ENCODE data around the gene NFIX. TPM values are rescaled to one million over a fixed set of nuclear protein-coding genes. Genes with fewer than 3 reads are reported as not detected.

Gene NFIX
- total RNA-seq, 1 donor from 2014 or later: 8.4 TPM

- Mint-ChIP-seq H3K27me3 (ENCODE audit: low read depth, unreplicated experiment) (peaks cover 89% of the 10 kb centered on the region), H3K4me3 (ENCODE audit: unreplicated experiment) (no peak overlapping the region)
- no peak overlapping the region for H2AFZ ChIP-seq (ENCODE audit: low read depth, low read length)
Measured at GRCh38 chr19:13070425-13071140, 75.3 kb downstream of the NFIX start.

GRCh38 chr19:13071444-13072187 is 76.3 kb downstream of the NFIX start:
- peaks cover 79% of the 10 kb centered on the region for H4K20me1 ChIP-seq (ENCODE audit: insufficient read depth, low read length)
- H3K4me2 ChIP-seq (ENCODE audit: low read length): no peak overlapping the region
- no peak overlapping the region for H3K27ac Mint-ChIP-seq (ENCODE audit: unreplicated experiment)
- H3K4me1 ChIP-seq (ENCODE audit: insufficient read depth, low read length): peaks cover 12% of the 10 kb centered on the region
- DNase-seq (ENCODE audit: low read depth) (no peak), FAIRE-seq (no peak)
- H3K4me3 Mint-ChIP-seq (ENCODE audit: unreplicated experiment): no peak overlapping the region
- peaks cover 57% of the 10 kb centered on the region for H3K79me2 ChIP-seq (ENCODE audit: insufficient read depth, low read length)
- H3K4me1 Mint-ChIP-seq (ENCODE audit: low read depth, unreplicated experiment): no peaks in the 10 kb centered on the region
- no peaks in the 10 kb centered on the region for H3K9me3 Mint-ChIP-seq (ENCODE audit: unreplicated experiment)
- H3K36me3 Mint-ChIP-seq (ENCODE audit: low read depth, unreplicated experiment): peaks cover 17% of the 10 kb centered on the region
- no peak overlapping the region for H3K4me3 ChIP-seq (ENCODE audit: insufficient read depth, low read depth, low read length)
- no peak overlapping the region for H3K27ac ChIP-seq (ENCODE audit: low read depth, low read length)
- H3K27me3 ChIP-seq (ENCODE audit: insufficient read depth, low read length): no peaks in the 10 kb centered on the region
- TF ChIP-seq EZH2 (IDR thresholded peaks at IDR 0.05; ENCODE audit: insufficient read depth, low read length) (no peak), CTCF (IDR thresholded peaks at IDR 0.05; ENCODE audit: insufficient read depth, low read depth, low read length) (no peak)
- H3K9me3 ChIP-seq (ENCODE audit: insufficient read depth, low read depth, low read length): no peaks in the 10 kb centered on the region
- H3K27me3 Mint-ChIP-seq (ENCODE audit: low read depth, unreplicated experiment): peaks cover 88% of the 10 kb centered on the region
- no peak overlapping the region for H3K9ac ChIP-seq (ENCODE audit: low read length)
- no peak overlapping the region for H2AFZ ChIP-seq (ENCODE audit: low read depth, low read length)
- peaks cover 2% of the 10 kb centered on the region for H3K36me3 ChIP-seq (ENCODE audit: insufficient read depth, low read length)

More at GRCh38 chr19:13070425-13071140, 75.3 kb downstream of the NFIX start:
- peaks cover 2% of the 10 kb centered on the region for H3K36me3 ChIP-seq (ENCODE audit: insufficient read depth, low read length)
- no peak overlapping the region for H3K27ac Mint-ChIP-seq (ENCODE audit: unreplicated experiment)
- no peak overlapping the region for H3K4me2 ChIP-seq (ENCODE audit: low read length)
- no peak for DNase-seq (ENCODE audit: low read depth)
- H3K4me1 Mint-ChIP-seq (ENCODE audit: low read depth, unreplicated experiment): no peaks in the 10 kb centered on the region
- H3K36me3 Mint-ChIP-seq (ENCODE audit: low read depth, unreplicated experiment): peaks cover 13% of the 10 kb centered on the region
- no peak for FAIRE-seq
- H4K20me1 ChIP-seq (ENCODE audit: insufficient read depth, low read length): peaks cover 83% of the 10 kb centered on the region
- no peak overlapping the region for H3K4me3 ChIP-seq (ENCODE audit: insufficient read depth, low read depth, low read length)
- peaks cover 12% of the 10 kb centered on the region for H3K4me1 ChIP-seq (ENCODE audit: insufficient read depth, low read length)
- no peaks in the 10 kb centered on the region for H3K9me3 Mint-ChIP-seq (ENCODE audit: unreplicated experiment)
- H3K9me3 ChIP-seq (ENCODE audit: insufficient read depth, low read depth, low read length): no peaks in the 10 kb centered on the region
- no peak overlapping the region for H3K9ac ChIP-seq (ENCODE audit: low read length)
- TF ChIP-seq EZH2 (IDR thresholded peaks at IDR 0.05; ENCODE audit: insufficient read depth, low read length): no peak
- TF ChIP-seq CTCF (IDR thresholded peaks at IDR 0.05; ENCODE audit: insufficient read depth, low read depth, low read length): no peak
- H3K27me3 ChIP-seq (ENCODE audit: insufficient read depth, low read length): no peaks in the 10 kb centered on the region
- no peak overlapping the region for H3K27ac ChIP-seq (ENCODE audit: low read depth, low read length)
- H3K79me2 ChIP-seq (ENCODE audit: insufficient read depth, low read length): peaks cover 68% of the 10 kb centered on the region

All from astrocyte (in vitro differentiated cells and primary cell).